Osteoblast (primary cell): Measurements from ENCODE around the gene MIEF2. TPM values are rescaled to one million over a fixed set of nuclear protein-coding genes. Genes with fewer than 3 reads are reported as not detected.

Source experiments
- DNase-seq: peaks from one replicate; pipeline ENCODE4 v3.0.0; 2011; ENCODE audit warnings: low spot score, mixed read lengths; ENCODE audit not compliant: insufficient read length; ENCODE audit errors: missing footprints
- H2AFZ ChIP-seq: 2 replicates; pipeline ENCODE4 v1.6.0; 2011; ENCODE audit warnings: mild to moderate bottlenecking, low read length
- H3K27ac ChIP-seq: 2 replicates; pipeline ENCODE4 v1.5.1; 2011; ENCODE audit warnings: mild to moderate bottlenecking, low read depth, low read length, moderate library complexity
- H3K27me3 ChIP-seq: 2 replicates; pipeline ENCODE4 v1.6.0; 2012; ENCODE audit warnings: mild to moderate bottlenecking, control low read depth, inconsistent platforms, low read length, moderate library complexity; ENCODE audit not compliant: insufficient read depth
- H3K36me3 ChIP-seq: 2 replicates; pipeline ENCODE4 v1.5.1; 2011; ENCODE audit warnings: mild to moderate bottlenecking, low read length, control low read depth, moderate library complexity; ENCODE audit not compliant: insufficient read depth
- H3K4me1 ChIP-seq: 2 replicates; pipeline ENCODE4 v1.5.1; 2011; ENCODE audit warnings: mild to moderate bottlenecking, low read length, control low read depth, moderate library complexity; ENCODE audit not compliant: insufficient read depth
- H3K4me2 ChIP-seq: 2 replicates; pipeline ENCODE4 v1.6.0; 2011; ENCODE audit warnings: mild to moderate bottlenecking, low read length; ENCODE audit not compliant: insufficient read depth
- H3K4me3 ChIP-seq: fragments of 200-600 bp; sonication (generic); 3 replicates; pipeline ENCODE4 v1.5.1; 2012; ENCODE audit warnings: mild to moderate bottlenecking, low read length, inconsistent platforms; ENCODE audit not compliant: insufficient read depth
- H3K79me2 ChIP-seq: 2 replicates; pipeline ENCODE4 v1.6.0; 2012; ENCODE audit warnings: mild to moderate bottlenecking, low read length, control low read depth, inconsistent platforms; ENCODE audit not compliant: insufficient read depth
- H3K9me3 ChIP-seq: 2 replicates; pipeline ENCODE4 v1.5.1; 2011; ENCODE audit warnings: low read depth, low read length, control low read depth
- H4K20me1 ChIP-seq: 2 replicates; pipeline ENCODE4 v1.6.0; 2012; ENCODE audit warnings: mild to moderate bottlenecking, low read length, control low read depth; ENCODE audit not compliant: insufficient read depth
- total RNA-seq: library from RNA; depleted of rRNA; stranded (reverse); fragments of >200 nt; gene quantifications from 2 replicates; pipeline ENCODE4 v1.2.3, GENCODE V29; 2012
- TF ChIP-seq, protein P1 (sequence below): IDR thresholded peaks from 2 replicates; pipeline ENCODE4 v1.5.1; 2011; ENCODE audit warnings: mild to moderate bottlenecking, low read depth, low read length, moderate library complexity; ENCODE audit errors: extremely low read depth

The MIEF2 gene
- total RNA-seq, 1 donor, result 14.5 TPM

- no peak overlapping the region for H3K4me3 ChIP-seq
- H3K4me1 ChIP-seq, result no peaks in the 10 kb centered on the region
- peaks cover 73% of the 10 kb centered on the region for H3K36me3 ChIP-seq
- H4K20me1 ChIP-seq, result no peaks in the 10 kb centered on the region
- TF ChIP-seq, protein P1, sequence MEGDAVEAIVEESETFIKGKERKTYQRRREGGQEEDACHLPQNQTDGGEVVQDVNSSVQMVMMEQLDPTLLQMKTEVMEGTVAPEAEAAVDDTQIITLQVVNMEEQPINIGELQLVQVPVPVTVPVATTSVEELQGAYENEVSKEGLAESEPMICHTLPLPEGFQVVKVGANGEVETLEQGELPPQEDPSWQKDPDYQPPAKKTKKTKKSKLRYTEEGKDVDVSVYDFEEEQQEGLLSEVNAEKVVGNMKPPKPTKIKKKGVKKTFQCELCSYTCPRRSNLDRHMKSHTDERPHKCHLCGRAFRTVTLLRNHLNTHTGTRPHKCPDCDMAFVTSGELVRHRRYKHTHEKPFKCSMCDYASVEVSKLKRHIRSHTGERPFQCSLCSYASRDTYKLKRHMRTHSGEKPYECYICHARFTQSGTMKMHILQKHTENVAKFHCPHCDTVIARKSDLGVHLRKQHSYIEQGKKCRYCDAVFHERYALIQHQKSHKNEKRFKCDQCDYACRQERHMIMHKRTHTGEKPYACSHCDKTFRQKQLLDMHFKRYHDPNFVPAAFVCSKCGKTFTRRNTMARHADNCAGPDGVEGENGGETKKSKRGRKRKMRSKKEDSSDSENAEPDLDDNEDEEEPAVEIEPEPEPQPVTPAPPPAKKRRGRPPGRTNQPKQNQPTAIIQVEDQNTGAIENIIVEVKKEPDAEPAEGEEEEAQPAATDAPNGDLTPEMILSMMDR, result no peak
- DNase-seq, result peak; percentile 47
- no peaks in the 10 kb centered on the region for H3K79me2 ChIP-seq
- H3K4me2 ChIP-seq, result no peak overlapping the region
- no peaks in the 10 kb centered on the region for H3K27me3 ChIP-seq
- H3K9me3 ChIP-seq, result no peaks in the 10 kb centered on the region
- H3K27ac ChIP-seq, result no peak overlapping the region
- H2AFZ ChIP-seq, result no peak overlapping the region
These were observed 18.4 kb downstream of the MIEF2 start for GRCh38 chr17:18278867-18279266.

- H3K36me3 ChIP-seq, result peaks cover 74% of the 10 kb centered on the region
These were observed 19.8 kb downstream of the MIEF2 start for GRCh38 chr17:18280249-18280648.

GRCh38 chr17:18280766-18281371 lies 20.4 kb downstream of the MIEF2 start:
- Histone ChIP-seq H3K4me2 (no peak overlapping the region), H3K9me3 (no peaks in the 10 kb centered on the region), H3K79me2 (no peaks in the 10 kb centered on the region), H3K4me1 (no peaks in the 10 kb centered on the region), H2AFZ (no peak overlapping the region), H3K36me3 (peaks cover 77% of the 10 kb centered on the region), H3K27ac (no peak overlapping the region), H3K4me3 (no peak overlapping the region), H3K27me3 (no peaks in the 10 kb centered on the region), H4K20me1 (no peaks in the 10 kb centered on the region)
- TF ChIP-seq, protein P1, result no peak
- no peak for DNase-seq

More at GRCh38 chr17:18280249-18280648, 19.8 kb downstream of the MIEF2 start:
- no peak overlapping the region for H3K27ac ChIP-seq
- no peaks in the 10 kb centered on the region for H3K27me3 ChIP-seq
- H2AFZ ChIP-seq, result no peak overlapping the region
- no peak overlapping the region for H3K4me2 ChIP-seq
- H3K9me3 ChIP-seq, result no peaks in the 10 kb centered on the region
- H4K20me1 ChIP-seq, result no peaks in the 10 kb centered on the region
- no peaks in the 10 kb centered on the region for H3K79me2 ChIP-seq
- H3K4me3 ChIP-seq, result no peak overlapping the region
- peak; percentile 32 for DNase-seq
- TF ChIP-seq, protein P1, result no peak
- H3K4me1 ChIP-seq, result no peaks in the 10 kb centered on the region

DNA sequence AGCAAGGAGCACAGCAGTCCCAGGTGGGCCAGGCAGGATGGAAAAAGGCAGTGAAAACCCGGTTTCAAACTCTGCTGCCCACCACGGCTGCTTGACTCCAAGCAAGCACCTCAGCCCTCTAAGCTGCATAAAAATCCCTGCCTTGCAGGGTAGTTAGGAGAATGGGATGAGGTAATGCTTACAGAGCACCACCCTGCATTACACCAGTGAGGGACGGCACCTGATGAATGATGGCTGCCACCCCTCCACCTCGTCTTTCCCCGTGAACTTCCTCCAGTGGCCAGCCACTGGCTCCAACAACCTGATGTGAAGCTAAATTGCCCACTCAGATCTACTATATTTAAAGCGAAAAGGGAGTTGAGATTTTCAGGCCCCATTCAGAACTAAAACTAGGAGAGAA lies 21.3 kb downstream of the MIEF2 start:
- Histone ChIP-seq H2AFZ (no peak overlapping the region), H4K20me1 (no peaks in the 10 kb centered on the region), H3K79me2 (no peaks in the 10 kb centered on the region), H3K4me3 (no peak overlapping the region), H3K4me1 (no peaks in the 10 kb centered on the region), H3K4me2 (no peak overlapping the region), H3K36me3 (peaks cover 74% of the 10 kb centered on the region), H3K27me3 (no peaks in the 10 kb centered on the region), H3K9me3 (no peaks in the 10 kb centered on the region), H3K27ac (no peak overlapping the region)
- TF ChIP-seq, protein P1, result no peak
- peak; percentile 44 for DNase-seq
